Tibial artery (tissue), 4 donors: Measurements from ENCODE around the gene RNF207.

Experiments
- DNase-seq, 2 donors: peaks; one replicate each; pipeline ENCODE4 v3.0.0-alpha.2; 2019
- H3K27ac ChIP-seq, 2 donors: fragments of 200-600 bp; sonication (generic) in 1 of 2; 1 replicate in 1 of 2; 2 replicates in 1 of 2; pipeline ENCODE4 v1.5.1; 2018 to 2019; ENCODE audit warnings: mild to moderate bottlenecking in 1 of 2
- H3K27me3 ChIP-seq, 2 donors: fragments of 200-600 bp; sonication (generic) in 1 of 2; one replicate each; pipeline versions ENCODE4 v1.5.1 to v1.6.0; 2016 to 2019
- H3K36me3 ChIP-seq, 3 donors: fragments of 200-600 bp; sonication (generic) in 2 of 3; one replicate each; pipeline ENCODE4 v1.5.1; 2016 to 2019; ENCODE audit warnings: mild to moderate bottlenecking in 2 of 3
- H3K4me1 ChIP-seq, 4 donors: fragments of 200-600 bp; sonication (generic) in 2 of 4; 1 replicate in 3 of 4; 2 replicates in 1 of 4; pipeline ENCODE4 v1.5.1; 2016 to 2019
- H3K4me3 ChIP-seq, 2 donors: fragments of 200-600 bp; sonication (generic) in 1 of 2; 1 replicate in 1 of 2; 2 replicates in 1 of 2; pipeline ENCODE4 v1.5.1; 2018 to 2019; ENCODE audit warnings: mild to moderate bottlenecking in 2 of 2
- H3K9me3 ChIP-seq, 3 donors: fragments of 200-600 bp; sonication (generic) in 1 of 3; one replicate each; pipeline ENCODE4 v1.5.1; 2016 to 2019
- intact Hi-C: fragments of 100-400 bp; cut with DNase I; formaldehyde crosslinking; loops from one replicate; pipeline ENCODE4 v1.15.0; 2023; ENCODE audit warnings: low total_unique reads
- TF ChIP-seq, protein P1 (sequence below), 2 experiments: fragments of 200-600 bp in 1 of 2; fragments of 450-650 bp in 1 of 2; IDR thresholded peaks; one replicate each; pipeline ENCODE4 v1.5.1; 2017 to 2019; ENCODE audit warnings: antibody characterized with exemption in 2 of 2, mild to moderate bottlenecking in 1 of 2, moderate library complexity in 1 of 2

Gene RNF207

DNA sequence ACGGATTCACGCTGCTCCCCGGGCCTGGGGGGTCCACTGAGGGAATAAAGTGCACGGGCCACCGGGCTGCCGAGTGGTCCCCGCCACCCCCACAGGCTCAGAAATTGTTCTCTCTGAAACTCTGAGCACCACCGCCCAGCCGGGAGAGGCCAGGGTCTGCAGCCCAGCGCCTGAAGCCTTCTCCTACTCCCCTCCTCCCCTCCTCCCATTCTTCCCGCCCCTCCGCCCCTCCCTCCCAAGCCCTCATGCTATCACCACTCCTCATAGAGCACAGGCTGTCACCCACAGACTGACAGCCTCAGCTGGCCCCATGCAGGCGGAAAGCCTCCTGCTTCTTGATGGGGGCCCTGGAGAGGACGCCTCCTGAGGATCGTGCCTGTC lies 55.7 kb downstream of the RNF207 start:
- Histone ChIP-seq H3K4me3 (peak overlapping the region in 1 of 2 donors; percentile 45), H3K27me3 (peaks cover 0 to 76% of the 10 kb centered on the region in 2 donors), H3K4me1 (peaks cover 0 to 28% (median 14%) of the 10 kb centered on the region in 4 donors), H3K27ac (peak overlapping the region in 1 of 2 donors; percentile 38), H3K36me3 (no peaks in the 10 kb centered on the region), H3K9me3 (no peaks in the 10 kb centered on the region)
- no peak for DNase-seq
- intact Hi-C loops: no loop called here
- TF ChIP-seq, protein P1, sequence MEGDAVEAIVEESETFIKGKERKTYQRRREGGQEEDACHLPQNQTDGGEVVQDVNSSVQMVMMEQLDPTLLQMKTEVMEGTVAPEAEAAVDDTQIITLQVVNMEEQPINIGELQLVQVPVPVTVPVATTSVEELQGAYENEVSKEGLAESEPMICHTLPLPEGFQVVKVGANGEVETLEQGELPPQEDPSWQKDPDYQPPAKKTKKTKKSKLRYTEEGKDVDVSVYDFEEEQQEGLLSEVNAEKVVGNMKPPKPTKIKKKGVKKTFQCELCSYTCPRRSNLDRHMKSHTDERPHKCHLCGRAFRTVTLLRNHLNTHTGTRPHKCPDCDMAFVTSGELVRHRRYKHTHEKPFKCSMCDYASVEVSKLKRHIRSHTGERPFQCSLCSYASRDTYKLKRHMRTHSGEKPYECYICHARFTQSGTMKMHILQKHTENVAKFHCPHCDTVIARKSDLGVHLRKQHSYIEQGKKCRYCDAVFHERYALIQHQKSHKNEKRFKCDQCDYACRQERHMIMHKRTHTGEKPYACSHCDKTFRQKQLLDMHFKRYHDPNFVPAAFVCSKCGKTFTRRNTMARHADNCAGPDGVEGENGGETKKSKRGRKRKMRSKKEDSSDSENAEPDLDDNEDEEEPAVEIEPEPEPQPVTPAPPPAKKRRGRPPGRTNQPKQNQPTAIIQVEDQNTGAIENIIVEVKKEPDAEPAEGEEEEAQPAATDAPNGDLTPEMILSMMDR (IDR thresholded peaks at IDR 0.05): no peak

DNA sequence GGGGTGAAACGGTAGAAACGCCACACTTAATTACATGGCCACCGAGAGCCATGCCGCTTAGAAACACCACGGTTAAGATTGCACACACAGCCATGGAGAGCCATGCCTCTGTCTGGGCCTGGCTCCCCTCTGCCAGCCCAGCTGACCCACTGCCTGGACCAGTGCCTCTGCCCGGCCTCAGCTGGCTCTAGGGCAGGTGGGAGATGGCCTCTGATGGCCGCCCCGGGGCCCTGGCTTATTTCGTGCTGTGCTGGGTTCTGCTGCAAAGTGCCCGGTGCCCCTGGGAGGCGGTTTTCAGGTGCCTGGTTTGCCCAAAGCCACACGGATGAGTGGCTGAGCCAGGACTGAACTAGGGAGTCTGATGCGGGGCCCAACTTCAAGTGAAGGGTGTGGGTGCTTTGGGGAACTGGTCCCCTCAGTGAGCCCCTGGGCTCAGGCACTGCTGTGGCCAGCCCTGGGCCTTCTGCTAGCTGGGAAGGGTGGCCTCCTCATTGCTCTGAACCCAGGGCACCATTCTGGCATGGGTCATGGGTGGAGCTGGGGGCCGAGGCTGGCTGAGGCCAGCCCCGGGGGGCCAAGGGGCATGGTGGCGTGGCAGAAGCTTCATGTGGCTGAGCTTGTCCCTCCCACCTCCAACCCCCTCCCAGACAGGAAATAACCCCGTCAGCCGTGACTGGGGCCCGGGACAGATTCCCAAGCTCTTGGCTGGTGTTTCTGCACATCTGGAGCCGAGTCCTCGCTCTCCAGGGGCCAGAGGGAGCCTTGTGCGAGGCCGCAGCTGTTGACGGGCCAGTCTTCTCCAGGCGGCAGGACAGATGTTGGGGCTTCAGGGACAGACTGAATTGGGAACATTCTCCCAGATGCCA lies 56.9 kb downstream of the RNF207 start:
- H3K4me1 ChIP-seq: peaks cover 0 to 28% (median 14%) of the 10 kb centered on the region in 4 donors

DNA sequence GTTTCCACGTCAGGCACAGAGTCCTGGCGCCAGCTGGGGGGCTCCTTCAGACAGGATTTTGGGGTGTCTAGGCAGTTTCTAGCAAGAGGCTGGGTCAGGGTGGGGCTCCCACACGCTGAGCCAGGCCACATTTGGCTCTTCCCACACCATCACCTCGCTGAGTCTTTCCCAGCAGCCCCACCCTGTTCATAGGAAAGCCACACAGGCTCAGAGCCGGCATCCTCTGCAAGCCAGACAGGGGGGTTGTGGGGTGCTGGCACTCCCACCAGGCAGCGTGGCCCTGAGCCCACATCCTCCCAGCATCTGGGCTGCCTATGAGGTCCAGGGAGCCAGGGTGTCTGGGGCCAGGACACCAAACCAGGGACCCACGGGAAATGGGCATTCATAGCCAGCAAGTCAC lies 57.8 kb downstream of the RNF207 start:
- DNase-seq: no peak
- H3K9me3 ChIP-seq: no peaks in the 10 kb centered on the region
- no peaks in the 10 kb centered on the region for H3K36me3 ChIP-seq
- no peak overlapping the region for H3K27ac ChIP-seq
- no peak overlapping the region for H3K4me3 ChIP-seq
- intact Hi-C loops: no loop called here
- H3K4me1 ChIP-seq: peaks cover 0 to 28% (median 14%) of the 10 kb centered on the region in 4 donors
- TF ChIP-seq, protein P1 (IDR thresholded peaks at IDR 0.05): no peak
- peaks cover 0 to 59% of the 10 kb centered on the region in 2 donors for H3K27me3 ChIP-seq

More for the DNA sequence above, 56.9 kb downstream of the RNF207 start:
- Histone ChIP-seq H3K4me3 (no peak overlapping the region), H3K27me3 (peaks cover 0 to 67% of the 10 kb centered on the region in 2 donors), H3K9me3 (no peaks in the 10 kb centered on the region), H3K27ac (no peak overlapping the region), H3K36me3 (no peaks in the 10 kb centered on the region)
- DNase-seq: no peak
- intact Hi-C loops: no loop called here
- TF ChIP-seq, protein P1 (IDR thresholded peaks at IDR 0.05): no peak

DNA sequence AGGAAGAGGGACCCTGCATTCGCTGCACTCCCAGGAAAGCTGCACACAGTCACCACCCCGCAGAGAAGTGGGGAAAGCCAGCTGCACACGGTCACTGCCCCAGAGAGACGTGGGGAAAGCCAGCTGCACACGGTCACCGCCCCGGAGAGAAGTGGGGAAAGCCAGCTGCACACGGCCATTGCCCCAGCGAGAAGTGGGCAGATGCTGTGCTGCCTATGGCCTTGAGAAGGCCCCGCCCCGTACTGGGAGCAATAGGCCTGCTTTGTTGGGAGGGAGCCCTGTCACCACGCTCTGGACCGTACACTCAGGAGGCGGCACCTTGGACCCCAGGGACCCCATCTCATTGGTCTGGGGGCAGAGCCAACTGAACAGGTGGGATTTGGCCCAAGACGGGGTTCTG lies 59.2 kb downstream of the RNF207 start:
- peaks cover 0 to 17% (median 7%) of the 10 kb centered on the region in 4 donors for H3K4me1 ChIP-seq
- H3K9me3 ChIP-seq: no peaks in the 10 kb centered on the region
- TF ChIP-seq, protein P1 (IDR thresholded peaks at IDR 0.05): no peak
- H3K4me3 ChIP-seq: no peak overlapping the region
- H3K36me3 ChIP-seq: no peaks in the 10 kb centered on the region
- DNase-seq: no peak
- intact Hi-C loops: no loop called here
- H3K27me3 ChIP-seq: peaks cover 0 to 44% of the 10 kb centered on the region in 2 donors
- H3K27ac ChIP-seq: no peak overlapping the region

DNA sequence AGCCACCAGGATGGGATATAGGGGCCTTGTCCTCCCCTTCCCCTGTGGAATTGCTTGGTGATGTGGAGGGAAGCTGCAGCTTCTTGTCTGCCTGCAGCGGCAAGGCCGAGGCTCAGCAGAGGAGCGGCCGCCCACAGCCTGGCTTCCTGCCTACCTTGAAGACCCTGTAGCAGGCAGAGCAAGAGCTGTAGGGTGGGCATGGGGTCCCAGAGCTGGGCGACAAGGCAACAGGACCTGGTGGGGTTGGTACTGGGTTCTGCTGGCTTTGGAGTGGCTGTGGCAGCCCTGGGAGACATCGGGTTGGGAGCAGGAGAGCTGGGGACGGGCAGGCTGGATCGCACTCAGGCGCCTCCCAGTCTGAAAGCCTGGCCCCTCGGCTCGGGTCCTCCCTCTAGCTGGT lies 60.7 kb downstream of the RNF207 start:
- H3K9me3 ChIP-seq: no peaks in the 10 kb centered on the region
- no peak overlapping the region for H3K27ac ChIP-seq
- H3K4me3 ChIP-seq: no peak overlapping the region
- TF ChIP-seq, protein P1 (IDR thresholded peaks at IDR 0.05): no peak
- intact Hi-C loops: no loop called here
- peaks cover 0 to 32% of the 10 kb centered on the region in 2 donors for H3K27me3 ChIP-seq
- H3K4me1 ChIP-seq: peaks cover 0 to 5% (median under 1%) of the 10 kb centered on the region in 4 donors
- no peaks in the 10 kb centered on the region for H3K36me3 ChIP-seq
- no peak for DNase-seq
